SU-DHL-6 (cell line): ENCODE data around the gene BRINP2.

Experiments
- EZH2phosphoT487 ChIP-seq: fragments of 200-600 bp; sonication (generic), shearing (Covaris generic); conservative IDR thresholded peaks from 2 replicates; pipeline ENCODE4 v1.6.1; 2018; ENCODE audit warnings: mild to moderate bottlenecking, antibody characterized with exemption, low read length, moderate library complexity, mixed read lengths
- TF ChIP-seq, protein P1 (sequence below): fragments of 200-600 bp; sonication (generic); IDR thresholded peaks from one replicate; pipeline ENCODE4 v1.5.1; 2017; ENCODE audit warnings: antibody characterized with exemption, mild to moderate bottlenecking, low read length, moderate library complexity; ENCODE audit not compliant: insufficient read depth, poor library complexity, severe bottlenecking

DNA sequence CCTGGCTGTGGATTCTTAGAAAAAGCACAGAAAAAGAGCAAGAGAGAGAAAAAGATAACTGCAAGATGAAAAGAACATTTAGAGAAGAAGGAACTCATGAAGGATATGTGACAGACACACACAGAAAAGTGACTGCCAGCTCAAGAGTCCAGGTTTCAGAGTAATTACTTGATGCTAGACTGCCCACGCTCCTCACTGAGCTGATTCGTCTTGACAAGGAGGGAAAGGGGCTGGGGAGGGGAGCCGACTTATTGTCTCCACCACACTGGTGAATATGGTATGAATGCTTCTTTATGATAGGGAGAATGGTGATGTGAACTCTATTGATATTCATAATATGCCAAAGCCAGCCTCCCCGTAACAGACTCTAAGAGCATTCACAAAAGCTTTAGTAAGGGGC is 140.4 kb downstream of the BRINP2 start:
- TF ChIP-seq EZH2phosphoT487 = no peak
- TF ChIP-seq, protein P1, sequence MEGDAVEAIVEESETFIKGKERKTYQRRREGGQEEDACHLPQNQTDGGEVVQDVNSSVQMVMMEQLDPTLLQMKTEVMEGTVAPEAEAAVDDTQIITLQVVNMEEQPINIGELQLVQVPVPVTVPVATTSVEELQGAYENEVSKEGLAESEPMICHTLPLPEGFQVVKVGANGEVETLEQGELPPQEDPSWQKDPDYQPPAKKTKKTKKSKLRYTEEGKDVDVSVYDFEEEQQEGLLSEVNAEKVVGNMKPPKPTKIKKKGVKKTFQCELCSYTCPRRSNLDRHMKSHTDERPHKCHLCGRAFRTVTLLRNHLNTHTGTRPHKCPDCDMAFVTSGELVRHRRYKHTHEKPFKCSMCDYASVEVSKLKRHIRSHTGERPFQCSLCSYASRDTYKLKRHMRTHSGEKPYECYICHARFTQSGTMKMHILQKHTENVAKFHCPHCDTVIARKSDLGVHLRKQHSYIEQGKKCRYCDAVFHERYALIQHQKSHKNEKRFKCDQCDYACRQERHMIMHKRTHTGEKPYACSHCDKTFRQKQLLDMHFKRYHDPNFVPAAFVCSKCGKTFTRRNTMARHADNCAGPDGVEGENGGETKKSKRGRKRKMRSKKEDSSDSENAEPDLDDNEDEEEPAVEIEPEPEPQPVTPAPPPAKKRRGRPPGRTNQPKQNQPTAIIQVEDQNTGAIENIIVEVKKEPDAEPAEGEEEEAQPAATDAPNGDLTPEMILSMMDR = no peak
